MM.1S (cell line): ENCODE results near the gene CDYL.

Experiments
- DNase-seq: peaks from one replicate; pipeline ENCODE4 v3.0.0-alpha.2; 2015
- H2AFZ ChIP-seq: fragments of 300-600 bp; sonication (generic); 2 replicates; pipeline ENCODE4 v1.6.0; 2016; ENCODE audit warnings: antibody characterized with exemption, low read length
- H3F3A ChIP-seq: fragments of 300-600 bp; sonication (generic); 2 replicates; pipeline ENCODE4 v1.6.1; 2016; ENCODE audit warnings: mild to moderate bottlenecking, antibody characterized with exemption, low read length, moderate library complexity, mixed read lengths; ENCODE audit not compliant: insufficient read depth
- H3K27ac ChIP-seq: fragments of 300-600 bp; sonication (generic); 2 replicates; pipeline ENCODE4 v1.5.1; 2016; ENCODE audit warnings: mild to moderate bottlenecking, low read length
- H3K27me3 ChIP-seq: fragments of 300-600 bp; sonication (generic); replicated peaks from 2 replicates; pipeline ENCODE4 v1.6.0; 2016; ENCODE audit warnings: low read length; ENCODE audit not compliant: insufficient read depth
- H3K36me3 ChIP-seq: fragments of 300-600 bp; sonication (generic); replicated peaks from 2 replicates; pipeline ENCODE4 v1.6.1; 2016; ENCODE audit warnings: mild to moderate bottlenecking, low read length, mixed read lengths; ENCODE audit not compliant: insufficient read depth
- H3K4me1 ChIP-seq: fragments of 300-600 bp; sonication (generic); 2 replicates; pipeline ENCODE4 v1.6.1; 2016; ENCODE audit warnings: low read length, mixed read lengths
- H3K4me2 ChIP-seq: fragments of 300-600 bp; sonication (generic); 2 replicates; pipeline ENCODE4 v1.6.0; 2016; ENCODE audit warnings: low read depth, low read length
- H3K4me3 ChIP-seq: fragments of 300-600 bp; sonication (generic); 2 replicates; pipeline ENCODE4 v1.5.1; 2016; ENCODE audit warnings: low read length, mixed read lengths
- H3K79me2 ChIP-seq: fragments of 300-600 bp; sonication (generic); 2 replicates; pipeline ENCODE4 v1.6.1; 2016; ENCODE audit warnings: mixed run types, low read length, mixed read lengths
- H3K9ac ChIP-seq: fragments of 300-600 bp; sonication (generic); 2 replicates; pipeline ENCODE4 v1.6.1; 2016; ENCODE audit warnings: low read length, mixed read lengths
- H3K9me2 ChIP-seq: fragments of 300-600 bp; sonication (generic); replicated peaks from 2 replicates; pipeline ENCODE4 v1.6.1; 2016; ENCODE audit warnings: mild to moderate bottlenecking, low read length, mixed read lengths; ENCODE audit not compliant: insufficient read depth
- H3K9me3 ChIP-seq: fragments of 300-600 bp; sonication (generic); replicated peaks from 2 replicates; pipeline ENCODE4 v1.6.1; 2016; ENCODE audit warnings: mild to moderate bottlenecking, low read length, mixed read lengths; ENCODE audit not compliant: insufficient read depth
- H4K20me1 ChIP-seq: fragments of 300-600 bp; sonication (generic); 2 replicates; pipeline ENCODE4 v1.6.1; 2016; ENCODE audit warnings: mild to moderate bottlenecking, low read length, moderate library complexity, mixed read lengths; ENCODE audit not compliant: insufficient read depth
- CTCF ChIP-seq: fragments of 300-600 bp; sonication (generic); IDR thresholded peaks from 2 replicates; pipeline ENCODE4 v1.5.1; 2016; ENCODE audit warnings: antibody characterized with exemption, low read length, mixed read lengths
- EZH2 ChIP-seq: fragments of 300-600 bp; sonication (generic); optimal IDR thresholded peaks from 2 replicates; pipeline ENCODE3; 2017; ENCODE audit warnings: low read depth, mild to moderate bottlenecking, antibody characterized with exemption, low read length, mixed read lengths
- EZH2phosphoT487 ChIP-seq: fragments of 300-600 bp; sonication (generic); IDR thresholded peaks from 2 replicates; pipeline ENCODE4 v1.6.1; 2018; ENCODE audit warnings: antibody characterized with exemption, low read length

CDYL gene

GRCh38 chr6:4727671-4728435 is 48.4 kb upstream of the CDYL start:
- H2AFZ ChIP-seq, result no peak overlapping the region
- peak; percentile 76 for DNase-seq
- no peak overlapping the region for H3K9ac ChIP-seq
- peaks cover 12% of the 10 kb centered on the region for H3K4me1 ChIP-seq
- H3K4me2 ChIP-seq, result peak overlapping the region; percentile 29
- no peaks in the 10 kb centered on the region for H3F3A ChIP-seq
- H3K4me3 ChIP-seq, result no peak overlapping the region
- H3K27me3 ChIP-seq, result no peaks in the 10 kb centered on the region
- H3K36me3 ChIP-seq, result no peaks in the 10 kb centered on the region
- TF ChIP-seq EZH2phosphoT487 (no peak), CTCF (peak; percentile 55)
- H3K9me2 ChIP-seq, result no peaks in the 10 kb centered on the region
- H4K20me1 ChIP-seq, result no peaks in the 10 kb centered on the region
- no peak overlapping the region; the same call in 1 of the 2 replicates for H3K27ac ChIP-seq
- no peaks in the 10 kb centered on the region for H3K79me2 ChIP-seq
- no peaks in the 10 kb centered on the region for H3K9me3 ChIP-seq

GRCh38 chr6:4728436-4728769 is 47.8 kb upstream of the CDYL start:
- no peak overlapping the region for H3K9ac ChIP-seq
- H2AFZ ChIP-seq, result no peak overlapping the region
- DNase-seq, result no peak
- no peaks in the 10 kb centered on the region for H3K36me3 ChIP-seq
- H3F3A ChIP-seq, result no peaks in the 10 kb centered on the region
- no peaks in the 10 kb centered on the region for H4K20me1 ChIP-seq
- no peaks in the 10 kb centered on the region for H3K9me2 ChIP-seq
- H3K27ac ChIP-seq, result no peak overlapping the region
- peak overlapping the region; percentile 29; the same call in 1 of the 2 replicates for H3K4me2 ChIP-seq
- H3K79me2 ChIP-seq, result no peaks in the 10 kb centered on the region
- no peaks in the 10 kb centered on the region for H3K27me3 ChIP-seq
- H3K9me3 ChIP-seq, result no peaks in the 10 kb centered on the region
- H3K4me1 ChIP-seq, result peaks cover 12% of the 10 kb centered on the region
- H3K4me3 ChIP-seq, result no peak overlapping the region
- TF ChIP-seq EZH2, result no peak

GRCh38 chr6:4728926-4729325 is 47.3 kb upstream of the CDYL start:
- no peak overlapping the region for H3K4me2 ChIP-seq
- H3K4me3 ChIP-seq, result no peak overlapping the region
- no peaks in the 10 kb centered on the region for H3K36me3 ChIP-seq
- no peaks in the 10 kb centered on the region for H3F3A ChIP-seq
- no peaks in the 10 kb centered on the region for H3K9me3 ChIP-seq
- no peak for TF ChIP-seq EZH2
- H3K79me2 ChIP-seq, result no peaks in the 10 kb centered on the region
- H3K27me3 ChIP-seq, result no peaks in the 10 kb centered on the region
- no peak overlapping the region for H2AFZ ChIP-seq
- H3K27ac ChIP-seq, result no peak overlapping the region
- DNase-seq, result no peak
- H3K4me1 ChIP-seq, result peaks cover 12% of the 10 kb centered on the region
- no peaks in the 10 kb centered on the region for H3K9me2 ChIP-seq
- H3K9ac ChIP-seq, result no peak overlapping the region
- H4K20me1 ChIP-seq, result no peaks in the 10 kb centered on the region

- H4K20me1 ChIP-seq, result no peaks in the 10 kb centered on the region
- no peak overlapping the region for H3K9ac ChIP-seq
- H2AFZ ChIP-seq, result no peak overlapping the region
- no peaks in the 10 kb centered on the region for H3K27me3 ChIP-seq
- TF ChIP-seq CTCF, result no peak
- no peak for TF ChIP-seq EZH2phosphoT487
- no peak for TF ChIP-seq EZH2
- H3F3A ChIP-seq, result no peaks in the 10 kb centered on the region
- no peak overlapping the region for H3K4me3 ChIP-seq
- H3K9me2 ChIP-seq, result no peaks in the 10 kb centered on the region
- no peaks in the 10 kb centered on the region for H3K79me2 ChIP-seq
- no peaks in the 10 kb centered on the region for H3K36me3 ChIP-seq
- no peak overlapping the region for H3K4me2 ChIP-seq
- DNase-seq, result no peak
- H3K27ac ChIP-seq, result no peak overlapping the region
- peaks cover 12% of the 10 kb centered on the region for H3K4me1 ChIP-seq
- no peaks in the 10 kb centered on the region for H3K9me3 ChIP-seq
These were observed 44.2 kb upstream of the CDYL start for GRCh38 chr6:4731996-4732395.
